Activated CD4-positive, alpha-beta T cell treated with anti-CD3 and anti-CD28 coated beads for 48 hours (primary cell): Measurements from ENCODE around the gene TMEM267.
"Not testable (repeated sequence)": the region's sequence is repeated elsewhere in the genome, so short reads cannot be mapped to it uniquely, and the experiment has no call there.

ENCODE experiments used
- DNase-seq: peaks from one replicate; pipeline ENCODE4 v3.0.0-alpha.2; 2020

The TMEM267 gene

GRCh38 chr5:43483298-43484105, at the start of gene TMEM267:
Gene TMEM267 (minus strand): TSS chr5:43483865. CDS start chr5:43453969, 29,896 bp downstream.
- DNase-seq, result peak; percentile 88

- DNase-seq, result no peak
Measured at GRCh38 chr5:43530648-43531047, 47.0 kb upstream of the TMEM267 start.

- DNase-seq, result no peak
Measured at GRCh38 chr5:43523662-43524072, 40.0 kb upstream of the TMEM267 start.

GRCh38 chr5:43520615-43521014, 37.0 kb upstream of the TMEM267 start:
- DNase-seq, result no peak

- no peak for DNase-seq
Measured at GRCh38 chr5:43515678-43516048, 32.0 kb upstream of the TMEM267 start.

GRCh38 chr5:43514816-43515677, 31.4 kb upstream of the TMEM267 start, which contains the start of gene C5orf34:
Gene C5orf34 (minus strand): TSS chr5:43515148. CDS start chr5:43509339, 5,809 bp downstream.
- DNase-seq, result peak; percentile 96

- peak; percentile 61 for DNase-seq
Measured at GRCh38 chr5:43514471-43514815, 30.8 kb upstream of the TMEM267 start.

- no peak for DNase-seq
Measured at GRCh38 chr5:43514025-43514424, 30.4 kb upstream of the TMEM267 start.

- DNase-seq, result not testable (repeated sequence)
Measured at GRCh38 chr5:43511062-43511461, 27.4 kb upstream of the TMEM267 start.

- DNase-seq, result no peak
Measured at GRCh38 chr5:43498581-43498980, 14.9 kb upstream of the TMEM267 start.

GRCh38 chr5:43497311-43498104, 13.8 kb upstream of the TMEM267 start:
- no peak for DNase-seq

GRCh38 chr5:43491326-43491725, 7.7 kb upstream of the TMEM267 start:
- no peak for DNase-seq

- no peak for DNase-seq
Measured at GRCh38 chr5:43486353-43486752, 2.7 kb upstream of the TMEM267 start.

GRCh38 chr5:43485406-43485805, 1.7 kb upstream of the TMEM267 start:
- no peak for DNase-seq

GRCh38 chr5:43484106-43484849, 613 bp upstream of the TMEM267 start:
- peak; percentile 90 for DNase-seq

GRCh38 chr5:43482490-43483297, 971 bp downstream of the TMEM267 start:
- DNase-seq, result no peak

GRCh38 chr5:43469671-43470391, 13.8 kb downstream of the TMEM267 start:
- DNase-seq, result no peak

GRCh38 chr5:43467100-43467499, 16.6 kb downstream of the TMEM267 start:
- DNase-seq, result no peak

GRCh38 chr5:43465455-43465854, 18.2 kb downstream of the TMEM267 start:
- not testable (repeated sequence) for DNase-seq

- DNase-seq, result no peak
Measured at GRCh38 chr5:43461066-43461465, 22.6 kb downstream of the TMEM267 start.

GRCh38 chr5:43456556-43456955, 27.1 kb downstream of the TMEM267 start:
- no peak for DNase-seq
